NCI-H1092 treated with DMSO at 0.1 percent for 48 hours (cell line): Measurements from ENCODE around the gene SNRPB2.

Experiments used
- DNase-seq: peaks from one replicate; lab custom pipeline; 2025; lab: John Stamatoyannopoulos, UW

Gene SNRPB2

DNA sequence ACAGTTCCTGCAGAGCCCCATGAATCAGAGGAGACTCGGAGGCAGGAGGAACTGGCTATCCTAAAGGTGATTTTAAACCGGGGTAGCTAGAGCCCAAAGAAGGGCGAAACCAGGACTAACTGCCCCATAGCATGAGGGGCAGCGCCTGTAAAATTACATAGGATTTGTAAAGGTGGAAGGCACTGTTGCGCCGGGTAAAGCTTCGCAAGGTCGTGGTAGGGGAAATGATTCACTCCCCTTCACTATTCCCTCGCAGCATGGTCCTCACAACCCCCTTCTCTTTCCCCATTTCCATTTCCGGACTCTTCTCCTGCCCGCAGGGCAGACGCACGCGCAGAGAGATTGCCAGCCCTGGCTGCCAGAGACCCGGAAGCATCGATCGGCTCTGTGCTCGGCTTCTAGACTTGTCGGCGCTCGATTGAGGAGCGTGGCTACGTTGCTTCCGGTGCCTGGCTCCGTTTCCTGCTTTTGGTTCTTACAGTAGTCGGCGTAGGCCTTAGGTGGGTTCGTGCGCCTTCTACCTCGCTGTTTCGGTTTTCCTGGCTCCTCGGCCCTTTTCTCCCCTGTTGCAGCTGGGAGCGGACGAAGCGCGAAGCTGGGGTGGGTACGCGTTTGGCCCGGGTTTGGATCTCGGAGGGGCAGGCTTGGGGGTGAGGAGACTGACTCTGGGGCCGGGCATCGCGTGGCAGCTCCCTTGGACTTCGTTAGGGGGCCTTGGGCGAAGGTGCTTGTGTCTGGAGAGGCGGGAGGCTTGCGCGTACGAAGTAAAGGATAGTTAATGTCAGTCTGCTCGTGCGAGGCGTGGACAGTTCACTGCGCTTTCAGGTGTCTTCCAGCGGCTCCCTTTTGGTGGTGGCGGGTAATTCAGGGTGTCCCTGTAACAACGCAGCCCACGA lies at the start of gene SNRPB2:
TSS of gene SNRPB2 (plus strand) at position 462 of the 896 bp plus-strand sequence. CDS start 1,677 bp downstream, outside the sequence.
- DNase-seq, result peak; percentile 92

DNA sequence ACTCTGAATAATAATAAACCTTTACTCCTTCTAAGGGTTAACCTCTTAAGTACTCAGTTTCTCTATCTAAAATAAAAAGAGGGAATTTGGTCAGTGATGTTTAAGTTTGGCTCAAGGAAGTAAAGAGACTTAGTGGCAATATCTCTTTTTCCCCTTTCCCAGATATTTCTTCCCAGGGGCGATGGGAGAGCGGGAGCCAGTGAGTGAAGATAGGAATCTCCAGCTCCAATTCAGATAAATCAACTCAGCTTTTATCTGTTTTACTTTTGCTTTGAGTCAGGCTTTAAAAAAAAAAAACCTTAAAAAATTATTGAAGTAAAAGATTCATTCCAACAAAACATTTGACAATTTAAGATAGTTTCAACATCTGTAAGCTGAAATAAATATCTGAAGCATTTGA lies 45.4 kb upstream of the SNRPB2 start:
- DNase-seq, result no peak

GRCh38 chr20:16689906-16690305 lies 39.9 kb upstream of the SNRPB2 start:
- no peak for DNase-seq

- DNase-seq, result no peak
Measured at GRCh38 chr20:16691381-16691780, 38.4 kb upstream of the SNRPB2 start.

GRCh38 chr20:16692009-16692408 lies 37.8 kb upstream of the SNRPB2 start:
- DNase-seq, result no peak

- DNase-seq, result peak; percentile 67
Measured at GRCh38 chr20:16692442-16692841, 37.4 kb upstream of the SNRPB2 start.

DNA sequence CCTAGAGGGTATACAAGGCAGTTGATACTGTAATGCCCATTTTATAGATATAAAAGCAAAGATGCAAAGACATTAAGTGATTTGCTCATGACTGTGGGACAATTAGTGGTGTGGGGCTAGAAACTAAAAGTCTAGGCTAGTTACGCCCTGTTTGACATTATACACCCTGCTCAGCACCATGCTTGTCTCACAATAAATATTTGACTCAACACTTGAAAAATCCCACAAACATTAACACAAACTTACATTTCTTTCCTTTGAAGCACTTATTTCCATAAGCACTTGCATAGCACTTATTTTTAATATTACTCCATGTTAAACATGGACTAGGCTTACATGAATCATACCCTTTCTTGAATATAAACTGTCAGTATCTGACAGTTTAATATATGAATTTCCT lies 36.5 kb upstream of the SNRPB2 start:
- DNase-seq, result no peak

DNA sequence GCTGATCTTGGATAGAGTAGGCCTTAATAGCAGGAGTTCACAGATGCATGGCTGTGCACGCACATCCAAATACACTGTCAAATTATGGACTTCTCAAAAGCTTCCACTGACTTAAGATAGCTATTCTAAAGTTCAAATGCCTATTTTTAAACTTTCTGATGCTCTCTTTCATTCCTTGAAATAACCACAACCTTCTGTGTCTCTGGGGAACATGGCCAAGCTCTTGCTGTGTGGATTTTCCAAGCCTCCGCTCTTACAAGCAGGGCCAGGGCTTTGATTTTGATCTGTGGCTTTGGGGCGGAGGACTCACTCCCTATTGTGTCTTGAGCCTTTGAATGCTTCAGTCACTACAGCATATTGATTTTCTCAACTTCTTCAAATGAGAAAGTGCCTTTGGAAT lies 35.7 kb upstream of the SNRPB2 start:
- no peak for DNase-seq

GRCh38 chr20:16695628-16696027 lies 34.2 kb upstream of the SNRPB2 start:
- DNase-seq, result no peak

DNA sequence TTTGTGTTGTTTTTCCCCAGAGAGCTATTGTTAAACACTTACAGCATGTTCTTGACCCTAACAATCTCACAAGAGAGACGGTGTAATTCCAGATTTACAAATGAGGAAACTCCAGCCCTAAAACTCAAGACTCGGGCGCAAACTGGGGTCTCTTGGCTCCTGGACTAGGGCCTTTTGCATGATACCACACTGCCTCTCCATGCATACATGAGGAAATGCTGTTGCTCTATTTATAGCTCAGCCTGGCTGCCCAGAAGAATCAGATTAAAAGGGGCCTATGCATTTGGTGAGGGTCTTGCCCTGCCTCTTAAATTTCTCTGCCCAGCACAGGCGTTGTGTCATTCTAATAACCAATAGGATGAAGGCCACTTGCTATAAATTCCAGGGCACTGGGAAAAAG lies 30.5 kb upstream of the SNRPB2 start:
- DNase-seq, result peak; percentile 6

DNA sequence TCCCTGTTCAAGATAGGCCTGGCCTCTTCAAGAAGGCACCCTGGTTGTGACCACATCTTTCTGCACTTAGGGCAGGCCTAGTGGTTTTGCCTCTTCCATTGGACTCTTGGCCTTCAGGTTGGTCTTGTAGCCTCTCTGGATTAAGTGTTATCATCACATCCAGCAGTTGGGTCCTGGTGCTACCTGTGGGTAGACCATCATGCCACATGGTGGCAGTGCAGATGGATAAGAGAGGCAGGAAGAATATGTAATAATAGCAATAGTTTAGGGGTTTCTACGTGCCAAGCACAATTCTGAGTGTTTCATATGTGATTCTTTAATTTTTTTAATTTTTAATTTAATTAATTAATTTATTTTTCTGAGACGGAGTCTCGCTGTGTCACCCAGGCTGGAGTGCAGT lies 28.5 kb upstream of the SNRPB2 start:
- peak; percentile 15 for DNase-seq

GRCh38 chr20:16703570-16703969 lies 26.3 kb upstream of the SNRPB2 start:
- no peak for DNase-seq

- no peak for DNase-seq
Measured at GRCh38 chr20:16707674-16708073, 22.2 kb upstream of the SNRPB2 start.

- peak; percentile 60 for DNase-seq
Measured at GRCh38 chr20:16708602-16709001, 21.2 kb upstream of the SNRPB2 start.

- no peak for DNase-seq
Measured at GRCh38 chr20:16709017-16709416, 20.8 kb upstream of the SNRPB2 start.

- DNase-seq, result no peak
Measured at GRCh38 chr20:16710781-16711180, 19.0 kb upstream of the SNRPB2 start.

GRCh38 chr20:16711661-16712258 lies 18.1 kb upstream of the SNRPB2 start:
- no peak for DNase-seq

DNA sequence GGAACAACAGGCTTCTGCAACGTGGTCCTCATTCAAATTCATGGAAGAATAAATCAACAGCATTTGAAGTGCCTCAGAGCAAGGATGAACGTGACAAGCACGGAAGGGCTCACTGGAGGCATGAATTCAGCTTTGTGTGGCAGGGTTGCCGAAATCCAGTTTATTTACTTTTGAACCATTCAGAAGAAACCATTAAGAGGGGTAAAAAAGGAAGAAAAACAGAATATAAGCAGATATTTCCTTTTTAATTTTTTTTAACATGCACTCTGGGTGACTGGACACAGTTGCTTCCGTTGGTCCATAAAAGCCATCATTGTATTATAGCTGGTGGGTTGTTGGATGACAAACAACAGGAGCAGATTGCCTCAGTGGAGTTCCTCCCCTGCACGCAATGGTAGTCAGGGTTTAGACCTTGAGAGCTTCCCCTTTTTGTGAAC lies 17.3 kb upstream of the SNRPB2 start:
- peak; percentile 61 for DNase-seq

DNA sequence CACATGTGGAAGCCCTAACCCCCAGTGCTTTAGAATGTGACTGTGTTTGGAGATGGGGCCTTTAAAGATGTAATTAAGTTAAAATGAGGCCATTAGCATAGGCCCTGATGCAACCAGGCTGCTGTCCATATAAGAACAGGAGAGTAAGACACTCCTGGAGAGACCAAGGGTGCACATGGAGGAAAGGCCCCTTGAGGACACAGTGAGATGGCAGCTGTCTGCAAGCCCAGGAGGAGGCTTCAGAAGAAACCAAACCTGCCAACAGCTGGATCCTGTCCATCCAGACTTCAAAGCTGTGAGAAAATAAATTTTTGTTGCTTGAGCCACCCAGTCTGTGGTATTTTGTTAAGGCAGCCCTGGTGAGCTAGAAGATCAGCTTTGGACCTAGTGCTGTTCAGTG lies 16.8 kb upstream of the SNRPB2 start:
- DNase-seq, result no peak

- DNase-seq, result no peak
Measured at GRCh38 chr20:16714242-16714641, 15.6 kb upstream of the SNRPB2 start.

DNA sequence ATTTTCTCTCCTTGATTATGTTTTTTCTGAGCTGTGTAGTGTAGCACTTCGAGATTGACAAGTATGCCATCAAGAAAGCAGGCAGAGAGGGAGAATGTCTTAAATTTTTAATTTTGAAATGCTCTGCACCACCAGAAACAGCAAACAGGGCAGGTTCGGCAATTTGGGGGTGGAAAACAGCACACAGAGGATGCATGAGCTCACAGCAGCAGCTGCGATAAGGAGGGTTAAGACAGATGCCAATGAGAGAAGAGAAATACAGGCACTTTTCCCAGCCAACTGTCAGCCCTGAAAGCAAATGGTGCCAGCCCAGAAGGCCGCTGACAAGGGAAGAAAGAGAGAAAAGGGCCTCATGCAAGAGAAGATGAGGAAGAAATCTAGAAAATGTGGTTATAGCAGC lies 15.1 kb upstream of the SNRPB2 start:
- DNase-seq, result no peak

DNA sequence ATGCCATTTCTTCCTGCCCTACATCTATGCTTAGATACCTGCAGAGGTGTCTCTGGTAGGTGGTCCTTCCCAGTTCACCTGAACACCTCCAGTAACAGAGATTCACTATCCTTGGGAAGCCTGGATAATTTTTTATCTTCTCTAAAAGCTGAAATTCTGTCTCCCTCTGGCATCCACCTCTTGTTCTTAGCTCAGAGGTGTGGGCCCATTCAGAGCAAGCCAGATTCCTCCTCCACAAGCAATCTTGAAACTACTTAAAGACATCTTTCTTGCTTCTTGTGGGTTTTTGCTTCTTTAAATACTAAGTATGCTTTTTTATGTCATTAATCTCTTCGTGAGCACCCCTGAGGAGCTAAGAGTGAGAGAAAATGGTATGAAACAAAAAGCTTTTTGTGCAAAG lies 10.4 kb upstream of the SNRPB2 start:
- no peak for DNase-seq

DNA sequence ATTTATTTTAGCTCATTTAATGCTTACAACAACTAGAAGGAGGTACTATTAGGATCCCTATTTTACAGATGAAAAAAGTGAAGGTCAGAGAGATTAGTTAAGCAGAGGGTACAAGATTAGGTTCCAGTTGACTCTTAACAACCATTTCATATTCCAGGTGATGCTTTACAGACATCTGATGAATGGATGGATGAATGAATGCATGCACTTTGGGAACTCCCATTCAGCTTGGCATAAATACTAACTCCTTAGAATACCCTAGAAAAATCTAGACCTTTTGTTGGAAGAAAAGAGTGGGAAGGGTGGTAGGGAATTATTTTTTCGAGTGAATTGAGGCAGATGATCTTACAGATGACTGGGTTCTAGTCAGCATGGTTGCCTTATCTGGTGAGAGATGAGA lies 746 bp upstream of the SNRPB2 start:
- DNase-seq, result no peak
